Thyroid gland (tissue), 4 donors: Measurements from ENCODE around the gene PRELID3B. TPM values are rescaled to one million over a fixed set of nuclear protein-coding genes. Genes with fewer than 3 reads are reported as not detected.

Source experiments
- DNase-seq, 2 donors: peaks; one replicate each; pipeline ENCODE4 v3.0.0-alpha.2; 2019
- H3K27ac ChIP-seq, 3 donors: fragments of 200-600 bp; sonication (generic); 1 replicate in 2 of 3; 2 replicates in 1 of 3; pipeline ENCODE4 v1.5.1; 2016 to 2019; ENCODE audit warnings: mild to moderate bottlenecking in 1 of 3, moderate library complexity in 1 of 3
- H3K27me3 ChIP-seq: fragments of 200-600 bp; sonication (generic); one replicate; pipeline ENCODE4 v1.5.1; 2019
- H3K36me3 ChIP-seq, 2 donors: fragments of 200-600 bp; sonication (generic); one replicate each; pipeline ENCODE4 v1.5.1; 2016 to 2019
- H3K4me1 ChIP-seq, 2 donors: fragments of 200-600 bp; sonication (generic); one replicate each; pipeline ENCODE4 v1.5.1; 2017 to 2019
- H3K4me3 ChIP-seq, 3 donors: fragments of 200-600 bp; sonication (generic); replicated peaks in 1 of 3; 1 replicate in 2 of 3; 2 replicates in 1 of 3; pipeline ENCODE4 v1.5.1; 2016; ENCODE audit warnings: mild to moderate bottlenecking in 1 of 3
- H3K9me3 ChIP-seq: fragments of 200-600 bp; sonication (generic); one replicate; pipeline ENCODE4 v1.5.1; 2017
- POLR2A ChIP-seq, 2 donors: fragments of 450-650 bp; IDR thresholded peaks; one replicate each; pipeline ENCODE4 v1.6.1; 2017; ENCODE audit warnings: antibody characterized with exemption in 2 of 2, mild to moderate bottlenecking in 2 of 2, moderate library complexity in 1 of 2
- WGBS, 2 donors: methylation state at CpG; one replicate each; pipeline ENCODE4 v1.1.5; 2017; 5-methylcytosine and 5-hydroxymethylcytosine counted together
- intact Hi-C: fragments of 100-400 bp; cut with DNase I; formaldehyde crosslinking; loops from one replicate; pipeline ENCODE4 v1.15.1; 2023
- total RNA-seq, 4 donors: library from RNA; depleted of rRNA; stranded (reverse); fragments of >200 nt; gene quantifications; one replicate each; pipeline ENCODE4 v1.2.3, GENCODE V29; 2016
- TF ChIP-seq, protein P1 (sequence below), 6 experiments: fragments of 200-600 bp in 3 of 6; fragments of 450-650 bp in 3 of 6; sonication (generic) in 3 of 6; IDR thresholded peaks; one replicate each; pipeline ENCODE4 v1.5.1; 2016 to 2019; ENCODE audit warnings: antibody characterized with exemption in 6 of 6, mild to moderate bottlenecking in 2 of 6, inconsistent platforms in 1 of 6, moderate library complexity in 1 of 6

PRELID3B gene
- total RNA-seq, 4 donors from 2014 or later: 74.4 to 112 (median 85.6) TPM

- Histone ChIP-seq H3K36me3 (peaks cover 20 to 21% of the 10 kb centered on the region in 2 donors), H3K27ac (no peak overlapping the region), H3K9me3 (no peaks in the 10 kb centered on the region), H3K27me3 (no peaks in the 10 kb centered on the region), H3K4me1 (peaks cover 48 to 54% of the 10 kb centered on the region in 2 donors), H3K4me3 (no peak overlapping the region)
- TF ChIP-seq, protein P1, sequence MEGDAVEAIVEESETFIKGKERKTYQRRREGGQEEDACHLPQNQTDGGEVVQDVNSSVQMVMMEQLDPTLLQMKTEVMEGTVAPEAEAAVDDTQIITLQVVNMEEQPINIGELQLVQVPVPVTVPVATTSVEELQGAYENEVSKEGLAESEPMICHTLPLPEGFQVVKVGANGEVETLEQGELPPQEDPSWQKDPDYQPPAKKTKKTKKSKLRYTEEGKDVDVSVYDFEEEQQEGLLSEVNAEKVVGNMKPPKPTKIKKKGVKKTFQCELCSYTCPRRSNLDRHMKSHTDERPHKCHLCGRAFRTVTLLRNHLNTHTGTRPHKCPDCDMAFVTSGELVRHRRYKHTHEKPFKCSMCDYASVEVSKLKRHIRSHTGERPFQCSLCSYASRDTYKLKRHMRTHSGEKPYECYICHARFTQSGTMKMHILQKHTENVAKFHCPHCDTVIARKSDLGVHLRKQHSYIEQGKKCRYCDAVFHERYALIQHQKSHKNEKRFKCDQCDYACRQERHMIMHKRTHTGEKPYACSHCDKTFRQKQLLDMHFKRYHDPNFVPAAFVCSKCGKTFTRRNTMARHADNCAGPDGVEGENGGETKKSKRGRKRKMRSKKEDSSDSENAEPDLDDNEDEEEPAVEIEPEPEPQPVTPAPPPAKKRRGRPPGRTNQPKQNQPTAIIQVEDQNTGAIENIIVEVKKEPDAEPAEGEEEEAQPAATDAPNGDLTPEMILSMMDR (IDR thresholded peaks at IDR 0.05): no peak
- intact Hi-C loops: loop anchor here (5.0 kb wide), 1 partner anchor 148 kb away; no protein-coding TSS in a partner anchor
- no peak for DNase-seq
- 87 to 92% methylated on average over 5 of the region's 5 CpGs for WGBS, 2 donors
Measured at GRCh38 chr20:59040667-59041066, 1.9 kb downstream of the PRELID3B start.

DNA sequence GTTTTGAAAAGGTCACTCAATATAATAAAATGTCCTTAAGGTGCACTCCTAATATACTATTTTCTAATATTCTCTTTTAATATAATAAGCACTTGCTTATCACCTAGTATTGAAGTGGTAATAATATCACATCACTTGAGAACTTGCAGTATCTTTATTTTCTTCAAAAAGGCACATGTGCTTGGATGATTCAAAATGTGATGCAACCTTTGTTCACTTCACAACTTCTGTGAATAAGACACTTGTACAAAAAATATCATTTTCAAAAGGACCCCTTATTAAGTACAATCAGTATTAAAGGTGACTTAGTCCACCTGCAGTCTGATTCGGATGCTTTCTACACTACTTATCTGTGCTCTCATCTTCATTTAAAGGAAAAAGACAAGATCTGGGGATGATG lies 3.4 kb downstream of the PRELID3B start:
- Histone ChIP-seq H3K4me3 (no peak overlapping the region), H3K27me3 (no peaks in the 10 kb centered on the region), H3K4me1 (peaks cover 35 to 41% of the 10 kb centered on the region in 2 donors), H3K27ac (no peak overlapping the region), H3K36me3 (peaks cover 25 to 34% of the 10 kb centered on the region in 2 donors), H3K9me3 (no peaks in the 10 kb centered on the region)
- intact Hi-C loops: loop anchor here (10.0 kb wide), 1 partner anchor 54 kb away; the partner anchor contains the start of gene NELFCD
- no peak for DNase-seq
- TF ChIP-seq, protein P1 (IDR thresholded peaks at IDR 0.05): no peak
- no peak for TF ChIP-seq POLR2A (IDR thresholded peaks at IDR 0.05)
- WGBS, 2 donors: 82 to 92% methylated on average over 1 of the region's 1 CpG

GRCh38 chr20:59037386-59037785 lies 5.2 kb downstream of the PRELID3B start:
- no peaks in the 10 kb centered on the region for H3K27me3 ChIP-seq
- peaks cover 25 to 40% of the 10 kb centered on the region in 2 donors for H3K36me3 ChIP-seq
- intact Hi-C loops: loop anchor here (10.0 kb wide), 1 partner anchor 53 kb away; the partner anchor contains the start of gene NELFCD
- TF ChIP-seq, protein P1 (IDR thresholded peaks at IDR 0.05): no peak
- no peak for TF ChIP-seq POLR2A (IDR thresholded peaks at IDR 0.05)
- peaks cover 23 to 29% of the 10 kb centered on the region in 2 donors for H3K4me1 ChIP-seq
- no peak for DNase-seq
- H3K4me3 ChIP-seq: no peak overlapping the region
- no peaks in the 10 kb centered on the region for H3K9me3 ChIP-seq
- WGBS, 2 donors: 88 to 94% methylated on average over 12 of the region's 12 CpGs
- H3K27ac ChIP-seq: no peak overlapping the region

DNA sequence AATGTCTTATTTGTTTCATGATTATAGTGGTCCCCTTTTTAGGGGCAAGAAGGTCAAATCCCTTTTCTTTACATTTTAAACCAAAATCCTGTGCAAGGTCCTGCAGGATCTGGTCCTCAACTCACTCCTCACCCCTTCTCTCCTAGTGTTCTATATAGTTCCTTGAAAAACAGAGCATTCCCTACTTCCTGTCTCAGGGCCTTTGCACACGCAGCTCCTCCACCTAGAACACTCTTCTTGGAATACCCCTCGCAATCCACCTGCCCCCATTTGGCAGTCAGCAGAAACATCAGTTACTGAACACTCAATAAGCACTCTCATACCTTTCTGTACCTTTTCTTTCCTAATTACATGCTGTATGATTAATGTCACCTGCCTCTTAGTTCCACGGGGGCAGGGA lies 7.2 kb downstream of the PRELID3B start:
- Histone ChIP-seq H3K4me1 (peaks cover 18 to 26% of the 10 kb centered on the region in 2 donors), H3K4me3 (no peak overlapping the region), H3K27ac (no peak overlapping the region), H3K9me3 (no peaks in the 10 kb centered on the region), H3K27me3 (no peaks in the 10 kb centered on the region), H3K36me3 (peaks cover 25 to 40% of the 10 kb centered on the region in 2 donors)
- TF ChIP-seq, protein P1 (IDR thresholded peaks at IDR 0.05): no peak
- TF ChIP-seq POLR2A (IDR thresholded peaks at IDR 0.05): no peak
- no peak for DNase-seq
- intact Hi-C loops: loop anchor here (10.0 kb wide), 1 partner anchor 51 kb away; the partner anchor contains the start of gene NELFCD
- 97 to 98% methylated on average over 3 of the region's 3 CpGs for WGBS, 2 donors

DNA sequence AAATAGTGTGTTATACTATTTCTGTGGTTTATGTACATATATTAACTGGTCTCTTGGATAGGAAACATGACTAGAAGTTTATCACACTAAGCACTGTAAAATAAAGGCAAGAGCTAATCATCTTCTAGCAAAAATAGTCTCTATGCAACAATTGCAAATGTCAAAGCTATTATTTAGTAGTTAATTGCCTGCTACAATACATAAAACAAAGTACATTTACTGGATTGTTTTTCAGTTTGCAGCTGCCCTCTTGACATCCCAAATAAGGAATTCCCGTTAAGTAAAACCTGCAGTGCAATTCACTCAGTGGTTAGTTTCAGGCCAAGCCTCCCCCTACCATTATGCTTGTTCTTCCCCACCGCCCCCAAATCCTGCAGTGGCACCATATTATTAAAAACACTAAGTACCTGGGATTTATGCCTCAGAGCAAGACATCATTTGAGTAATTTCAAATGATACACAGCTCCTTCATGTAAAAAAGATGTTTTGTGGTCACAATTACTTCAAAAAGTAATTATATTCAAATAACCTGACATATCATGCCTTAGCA lies 8.9 kb downstream of the PRELID3B start:
- H3K27me3 ChIP-seq: no peaks in the 10 kb centered on the region
- H3K4me3 ChIP-seq: no peak overlapping the region
- H3K36me3 ChIP-seq: peaks cover 28 to 43% of the 10 kb centered on the region in 2 donors
- H3K27ac ChIP-seq: peak overlapping the region in 1 of 3 donors; percentile 74
- TF ChIP-seq, protein P1 (IDR thresholded peaks at IDR 0.05): no peak
- no peak for TF ChIP-seq POLR2A (IDR thresholded peaks at IDR 0.05)
- intact Hi-C loops: loop anchor here (10.0 kb wide), 1 partner anchor 49 kb away; the partner anchor contains the start of gene NELFCD
- no peak for DNase-seq
- 97 to 99% methylated on average over 2 of the region's 2 CpGs for WGBS, 2 donors
- peaks cover 23 to 26% of the 10 kb centered on the region in 2 donors for H3K4me1 ChIP-seq
- no peaks in the 10 kb centered on the region for H3K9me3 ChIP-seq
